ENCODE results near the gene ANO1.

- TF ChIP-seq CTCF (IDR thresholded peaks at IDR 0.05) (no peak), POLR2A (IDR thresholded peaks at IDR 0.05) (no peak)
These were observed 26.8 kb downstream of the ANO1 start for GRCh38 chr11:70104961-70105360.
